Measurements from ENCODE around the gene CFAP206. TPM values are rescaled to one million over a fixed set of nuclear protein-coding genes. Genes with fewer than 3 reads are reported as not detected.

The CFAP206 gene, protein sequence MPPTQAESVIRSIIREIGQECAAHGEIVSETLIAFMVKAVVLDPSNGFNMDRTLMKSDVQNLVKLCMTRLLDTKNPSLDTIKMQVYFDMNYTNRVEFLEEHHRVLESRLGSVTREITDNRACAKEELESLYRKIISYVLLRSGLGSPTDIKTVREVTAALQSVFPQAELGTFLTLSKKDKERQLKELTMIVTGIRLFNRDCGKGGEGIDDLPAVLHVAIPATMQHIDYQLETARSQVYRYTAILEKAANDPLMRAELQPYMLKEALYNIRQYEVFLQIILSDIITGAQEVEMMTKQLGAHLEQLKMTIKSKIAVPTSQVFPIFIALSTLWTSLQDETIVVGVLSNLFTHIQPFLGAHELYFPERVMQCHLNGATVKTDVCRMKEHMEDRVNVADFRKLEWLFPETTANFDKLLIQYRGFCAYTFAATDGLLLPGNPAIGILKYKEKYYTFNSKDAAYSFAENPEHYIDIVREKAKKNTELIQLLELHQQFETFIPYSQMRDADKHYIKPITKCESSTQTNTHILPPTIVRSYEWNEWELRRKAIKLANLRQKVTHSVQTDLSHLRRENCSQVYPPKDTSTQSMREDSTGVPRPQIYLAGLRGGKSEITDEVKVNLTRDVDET
- 0.34 to 0.58 TPM (median 0.48 TPM) in 5 replicates for total RNA-seq (2022; extraction: Qiagen RNA extraction)

DNA sequence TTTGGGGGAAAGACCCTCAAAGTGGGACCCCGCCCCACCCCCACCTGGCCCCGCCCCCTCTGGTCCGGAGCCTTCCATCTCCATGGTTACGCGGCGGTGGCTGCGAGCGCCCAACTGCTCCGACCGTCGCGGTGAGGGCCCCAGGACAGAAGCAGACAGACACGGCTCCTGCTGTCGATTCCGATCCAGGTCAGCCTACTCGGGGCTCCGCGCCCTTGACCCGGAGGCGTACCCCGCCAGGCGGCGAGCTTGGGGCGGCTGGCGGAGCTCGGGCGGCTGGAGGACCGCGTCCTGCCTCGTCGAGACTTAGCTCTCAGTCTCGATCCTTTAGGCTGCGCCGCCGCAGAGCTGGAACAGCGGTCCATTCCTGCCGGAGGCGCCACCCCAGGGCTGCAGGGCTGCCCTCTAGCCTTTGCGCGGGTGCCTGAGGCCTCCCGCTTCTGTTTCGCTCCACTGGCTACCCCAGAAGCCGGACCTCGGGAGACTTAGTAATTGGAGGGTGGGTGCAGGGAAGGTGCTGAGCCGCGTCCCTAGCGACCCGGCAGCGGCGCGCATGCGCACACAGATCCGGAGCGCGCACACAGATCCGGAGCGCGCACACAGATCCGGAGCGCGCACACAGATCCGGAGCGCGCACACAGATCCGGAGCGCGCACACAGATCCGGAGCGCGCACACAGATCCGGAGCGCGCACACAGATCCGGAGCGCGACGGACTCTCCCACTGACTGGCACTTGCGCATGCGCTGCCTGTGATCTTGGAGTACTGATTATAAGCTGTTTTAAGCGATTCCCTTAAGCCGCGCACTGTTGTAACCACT, at the start of gene CFAP206:
Gene CFAP206, plus strand, starts transcription at position 72 of the 820 bp plus-strand sequence. CDS start 1,868 bp downstream, outside the sequence.

DNA sequence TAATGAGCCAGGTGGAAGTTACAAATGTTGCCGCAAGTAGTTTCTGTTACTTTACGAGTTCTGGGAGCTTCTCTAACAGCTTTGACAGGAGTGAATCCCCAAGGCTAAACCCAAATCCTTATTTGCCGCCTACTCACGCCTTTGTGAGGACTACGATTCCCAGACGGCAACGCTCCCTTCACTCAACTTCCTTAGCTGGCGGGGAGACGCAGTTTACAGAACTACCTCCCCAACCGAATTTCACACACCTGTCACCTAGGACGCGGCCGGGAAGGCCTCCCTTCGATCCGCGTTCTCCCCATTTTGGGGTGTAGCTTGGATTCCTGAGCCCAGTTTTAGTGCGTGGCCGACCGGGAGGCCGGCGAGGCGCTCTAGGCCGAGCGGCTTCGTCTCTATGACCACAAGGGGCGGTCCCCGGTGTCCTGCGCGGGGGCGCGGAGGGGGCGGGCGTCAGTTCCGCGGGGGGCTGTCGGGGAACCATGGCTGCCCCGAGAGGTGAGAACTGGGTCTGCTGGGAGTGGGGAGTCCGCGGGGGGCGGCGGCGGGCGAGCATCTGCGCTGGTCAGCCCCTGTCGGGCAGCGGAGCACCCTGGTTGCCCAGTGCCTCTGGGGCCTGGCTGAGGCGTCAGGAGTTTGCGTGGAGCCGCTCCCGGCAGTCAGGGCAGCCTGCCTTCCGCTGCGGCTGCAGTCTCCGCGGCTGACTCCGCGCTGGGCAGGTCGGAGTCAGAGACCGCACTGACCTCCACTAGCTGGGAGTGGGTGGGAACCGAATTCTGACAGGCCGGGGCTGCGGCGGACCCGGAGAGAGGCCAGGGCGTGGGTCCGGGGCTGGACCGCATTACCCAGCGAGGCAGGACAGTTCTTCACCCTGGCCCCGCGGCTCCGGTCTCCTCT, 65.0 kb downstream of the CFAP206 start, which contains the start of gene SLC35A1:
Gene SLC35A1, plus strand, starts transcription at position 450 of the 894 bp plus-strand sequence. Its CDS starts 30 bp downstream, at position 480.

Other genes with a start within 250 kb of the CFAP206 start
- 1.9 to 3.9 TPM (median 3.1 TPM) in 5 replicates for gene SMIM8, start 85.4 kb upstream of the CFAP206 start, total RNA-seq (2022; extraction: Qiagen RNA extraction)
- not detected in 5 replicates for gene GJB7, start 78.7 kb upstream of the CFAP206 start, total RNA-seq (2022; extraction: Qiagen RNA extraction)
- 0.10 to 0.41 TPM (median 0.20 TPM) in 5 replicates for gene C6orf163, start 63.2 kb upstream of the CFAP206 start, total RNA-seq (2022; extraction: Qiagen RNA extraction)
- gene SLC35A1, start 65.0 kb downstream of the CFAP206 start, total RNA-seq (2022; extraction: Qiagen RNA extraction), result 8.0 to 9.5 TPM (median 8.4 TPM) in 5 replicates
- 18.6 to 19.7 TPM (median 19.5 TPM) in 5 replicates for gene RARS2, start 182.0 kb downstream of the CFAP206 start, total RNA-seq (2022; extraction: Qiagen RNA extraction)
- gene ORC3, start 182.2 kb downstream of the CFAP206 start, total RNA-seq (2022; extraction: Qiagen RNA extraction), result 14.0 to 17.0 TPM (median 15.0 TPM) in 5 replicates